Endodermal cell (in vitro differentiated cells): Measurements from ENCODE around the gene AGTRAP. TPM values are rescaled to one million over a fixed set of nuclear protein-coding genes. Genes with fewer than 3 reads are reported as not detected.

Source experiments
- DNase-seq: peaks from one replicate; pipeline ENCODE4 v3.0.0-alpha.2; 2017
- H3K27ac ChIP-seq: 2 replicates; pipeline ENCODE4 v1.5.1; 2013; ENCODE audit warnings: mild to moderate bottlenecking, low read depth, low read length, moderate library complexity
- H3K27me3 ChIP-seq: 2 replicates; pipeline ENCODE4 v1.6.1; 2013; ENCODE audit warnings: mild to moderate bottlenecking, low read length, moderate library complexity; ENCODE audit not compliant: insufficient read depth, control insufficient read depth, poor library complexity, severe bottlenecking
- H3K36me3 ChIP-seq: 2 replicates; pipeline ENCODE4 v1.7.0; 2013; ENCODE audit warnings: mild to moderate bottlenecking, low read length, moderate library complexity; ENCODE audit not compliant: control insufficient read depth, insufficient read depth
- H3K4me1 ChIP-seq: one replicate; pipeline ENCODE4 v1.7.0; 2013; ENCODE audit warnings: low read length; ENCODE audit not compliant: control insufficient read depth, insufficient read depth
- H3K4me3 ChIP-seq: 2 replicates; pipeline ENCODE4 v1.5.1; 2013; ENCODE audit warnings: mild to moderate bottlenecking, low read length, moderate library complexity
- H3K9ac ChIP-seq: 2 replicates; pipeline ENCODE4 v1.6.1; 2013; ENCODE audit warnings: mild to moderate bottlenecking, low read length, moderate library complexity; ENCODE audit not compliant: poor library complexity, severe bottlenecking; ENCODE audit errors: extremely low read depth
- H3K9me3 ChIP-seq: 2 replicates; pipeline ENCODE4 v1.6.1; 2013; ENCODE audit warnings: mild to moderate bottlenecking, low read length, moderate library complexity; ENCODE audit not compliant: control insufficient read depth
- H3K27ac Mint-ChIP-seq: 2 replicates; pipeline ENCODE4 v1.8.0; 2020; ENCODE audit warnings: mixed read lengths
- H3K27me3 Mint-ChIP-seq: 2 replicates; pipeline ENCODE4 v1.8.0; 2021; ENCODE audit warnings: mild to moderate bottlenecking, mixed read lengths; ENCODE audit not compliant: insufficient read depth
- H3K36me3 Mint-ChIP-seq: 2 replicates; pipeline ENCODE4 v1.8.0; 2020; ENCODE audit warnings: low read depth, mixed read lengths
- H3K4me1 Mint-ChIP-seq: 2 replicates; pipeline ENCODE4 v1.8.0; 2020; ENCODE audit warnings: mixed read lengths
- H3K4me3 Mint-ChIP-seq: 2 replicates; pipeline ENCODE4 v1.8.0; 2020; ENCODE audit warnings: mild to moderate bottlenecking, moderate library complexity, mixed read lengths
- H3K9me3 Mint-ChIP-seq: 2 replicates; pipeline ENCODE4 v1.8.0; 2020; ENCODE audit warnings: mild to moderate bottlenecking, mixed read lengths
- CTCF ChIP-seq: fragments of 200-600 bp; sonication (generic); conservative IDR thresholded peaks from 2 replicates; pipeline ENCODE4 v1.5.0; 2021; ENCODE audit warnings: antibody characterized with exemption, mild to moderate bottlenecking
- WGBS, 2 experiments: methylation state at CpG; one replicate each; pipeline versions ENCODE4 v1.1.5 to v1.1.7; 2013; ENCODE audit warnings: missing lambda C conversion rate in 2 of 2, mixed read lengths in 1 of 2; ENCODE audit not compliant: insufficient coverage in 1 of 2, insufficient read length in 1 of 2; 5-methylcytosine and 5-hydroxymethylcytosine counted together
- total RNA-seq, 2 donors: library from RNA; stranded (reverse); fragmentation: NEBNext Ultra II Directional in 1 of 2; extraction: Animal tissue kit (Norgen Biotek cat#: 25700) in 1 of 2; gene quantifications; 2 replicates in 1 of 2; 3 replicates in 1 of 2; pipeline ENCODE4 v1.2.1, GENCODE V29; 2021

The AGTRAP gene
- total RNA-seq, 2 donors from 2014 or later = 71.3 to 81.2 TPM

GRCh38 chr1:11701551-11701961, 34.4 kb upstream of the AGTRAP start:
- H3K27ac ChIP-seq = peak overlapping the region; percentile 79
- H3K9ac ChIP-seq = no peak overlapping the region
- no peaks in the 10 kb centered on the region for H3K36me3 ChIP-seq
- Mint-ChIP-seq H3K27me3 (no peaks in the 10 kb centered on the region), H3K9me3 (no peaks in the 10 kb centered on the region), H3K4me1 (peaks cover 28% of the 10 kb centered on the region), H3K27ac (no peak overlapping the region), H3K4me3 (no peak overlapping the region), H3K36me3 (no peaks in the 10 kb centered on the region)
- DNase-seq = no peak
- H3K4me1 ChIP-seq = peaks cover 3% of the 10 kb centered on the region
- H3K9me3 ChIP-seq = no peaks in the 10 kb centered on the region
- H3K27me3 ChIP-seq = no peaks in the 10 kb centered on the region
- no peak overlapping the region for H3K4me3 ChIP-seq
- WGBS, 2 experiments = 51 to 80% methylated on average over 7 to 15 of the region's 15 CpGs
- no peak for TF ChIP-seq CTCF

GRCh38 chr1:11701981-11702803, 33.7 kb upstream of the AGTRAP start:
- H3K4me3 Mint-ChIP-seq = no peak overlapping the region
- peak overlapping the region; percentile 79 for H3K27ac ChIP-seq
- H3K9me3 Mint-ChIP-seq = no peaks in the 10 kb centered on the region
- H3K27me3 ChIP-seq = no peaks in the 10 kb centered on the region
- H3K4me3 ChIP-seq = no peak overlapping the region
- peaks cover 30% of the 10 kb centered on the region for H3K4me1 Mint-ChIP-seq
- no peak overlapping the region for H3K27ac Mint-ChIP-seq
- H3K9ac ChIP-seq = no peak overlapping the region
- 90 to 91% methylated on average over 14 to 15 of the region's 15 CpGs for WGBS, 2 experiments
- H3K36me3 ChIP-seq = no peaks in the 10 kb centered on the region
- peaks cover 3% of the 10 kb centered on the region for H3K4me1 ChIP-seq
- no peak for TF ChIP-seq CTCF
- no peak for DNase-seq
- H3K36me3 Mint-ChIP-seq = no peaks in the 10 kb centered on the region
- H3K9me3 ChIP-seq = no peaks in the 10 kb centered on the region
- no peaks in the 10 kb centered on the region for H3K27me3 Mint-ChIP-seq

GRCh38 chr1:11703357-11704193, 32.4 kb upstream of the AGTRAP start:
- peak overlapping the region; percentile 76 for H3K27ac ChIP-seq
- peaks cover 8% of the 10 kb centered on the region for H3K4me1 ChIP-seq
- no peak for TF ChIP-seq CTCF
- no peaks in the 10 kb centered on the region for H3K9me3 Mint-ChIP-seq
- 69 to 72% methylated on average over 6 to 8 of the region's 8 CpGs for WGBS, 2 experiments
- H3K9ac ChIP-seq = no peak overlapping the region
- H3K36me3 Mint-ChIP-seq = no peaks in the 10 kb centered on the region
- H3K27me3 ChIP-seq = no peaks in the 10 kb centered on the region
- no peak overlapping the region for H3K4me3 ChIP-seq
- H3K4me3 Mint-ChIP-seq = no peak overlapping the region
- peaks cover 36% of the 10 kb centered on the region for H3K4me1 Mint-ChIP-seq
- peak overlapping the region; percentile 48 for H3K27ac Mint-ChIP-seq
- no peaks in the 10 kb centered on the region for H3K9me3 ChIP-seq
- H3K27me3 Mint-ChIP-seq = no peaks in the 10 kb centered on the region
- H3K36me3 ChIP-seq = no peaks in the 10 kb centered on the region
- DNase-seq = no peak
